H1 (cell line): ENCODE results near the gene ZDHHC19. TPM values are rescaled to one million over a fixed set of nuclear protein-coding genes. Genes with fewer than 3 reads are reported as not detected.

Experiments
- POLR2AphosphoS5 ChIP-seq: IDR thresholded peaks from 2 replicates; pipeline ENCODE4 v1.6.1; 2011; ENCODE audit warnings: low read depth, low read length
- polyA plus RNA-seq, 7 experiments: library from polyadenylated mRNA; depleted of rRNA in 3 of 7; stranded (reverse) in 5 of 7; unstranded in 2 of 7; fragments of >200 nt in 5 of 7; fragments of 200-250 nt in 2 of 7; gene quantifications; 1 replicate in 5 of 7; 2 replicates in 1 of 7; 4 replicates in 1 of 7; pipeline versions ENCODE4 v1.2.1 to v1.2.3, GENCODE V29; 2011 to 2013; ENCODE audit warnings: missing spikeins in 2 of 7, mixed read lengths in 2 of 7
- total RNA-seq: library from RNA; stranded (reverse); fragmentation: NEBNext Ultra II Directional; extraction: Animal tissue kit (Norgen Biotek cat#: 25700); gene quantifications from 2 replicates; pipeline ENCODE4 v1.2.1, GENCODE V29; 2021
- TF ChIP-seq, protein P1 (sequence below): IDR thresholded peaks from 2 replicates; pipeline ENCODE4 v1.6.1; 2011; ENCODE audit warnings: low read depth, mild to moderate bottlenecking, low read length; ENCODE audit not compliant: insufficient read depth
- TF ChIP-seq, protein P2 (sequence below): IDR thresholded peaks from 2 replicates; pipeline ENCODE4 v1.6.1; 2012; ENCODE audit warnings: inconsistent platforms

ZDHHC19 gene
- total and polyA plus RNA-seq, 2 of the 8 experiments (the other 6 are each of a cell fraction or from before 2014, with no cell fraction given), result 2.5 to 4.1 TPM

DNA sequence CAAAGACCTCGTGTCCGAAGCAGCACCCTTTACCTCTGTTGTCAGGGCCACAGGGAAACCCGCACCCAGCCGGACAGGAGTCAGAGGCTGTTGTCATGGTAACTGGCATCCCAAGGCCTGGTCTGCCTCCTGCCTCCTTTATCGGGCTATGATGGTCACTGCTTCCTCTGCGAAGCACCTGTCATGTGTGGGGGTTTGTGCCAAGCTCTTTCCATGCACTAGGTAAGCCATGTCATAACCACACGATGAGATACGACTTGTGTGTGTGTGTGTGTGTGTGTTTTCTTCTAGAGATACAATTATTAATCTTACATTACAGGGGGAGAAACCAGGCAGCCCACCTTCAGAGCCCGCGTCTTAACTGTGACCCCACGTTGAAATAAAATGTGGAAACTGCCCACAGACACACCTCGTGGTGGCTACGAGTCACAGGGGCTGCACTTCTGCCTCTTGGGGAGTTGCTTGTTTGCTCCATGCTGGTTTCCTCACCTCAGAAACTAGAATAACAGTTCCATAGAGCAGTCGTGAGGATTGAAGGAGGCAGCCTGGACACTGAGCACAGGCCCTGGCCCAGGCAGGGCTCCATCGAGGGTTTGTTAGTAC lies 18.0 kb downstream of the ZDHHC19 start (continued):
- TF ChIP-seq, protein P1, sequence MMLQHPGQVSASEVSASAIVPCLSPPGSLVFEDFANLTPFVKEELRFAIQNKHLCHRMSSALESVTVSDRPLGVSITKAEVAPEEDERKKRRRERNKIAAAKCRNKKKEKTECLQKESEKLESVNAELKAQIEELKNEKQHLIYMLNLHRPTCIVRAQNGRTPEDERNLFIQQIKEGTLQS, result no peak
- TF ChIP-seq POLR2AphosphoS5, result no peak
- TF ChIP-seq, protein P2, sequence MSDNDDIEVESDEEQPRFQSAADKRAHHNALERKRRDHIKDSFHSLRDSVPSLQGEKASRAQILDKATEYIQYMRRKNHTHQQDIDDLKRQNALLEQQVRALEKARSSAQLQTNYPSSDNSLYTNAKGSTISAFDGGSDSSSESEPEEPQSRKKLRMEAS, result no peak
